Measurements from ENCODE around the gene PDE4D. TPM values are rescaled to one million over a fixed set of nuclear protein-coding genes. Genes with fewer than 3 reads are reported as not detected.

Gene PDE4D
- total RNA-seq, 2 experiments from 2014 or later = 164 to 175 TPM

- TF ChIP-seq CTCF (IDR thresholded peaks at IDR 0.05) = no peak
- no peak overlapping the region for H3K27ac ChIP-seq (ENCODE audit: low read depth in 1 of 2, low read length in 2 of 2)
- H3K27me3 Mint-ChIP-seq = no peaks in the 10 kb centered on the region
- H3K27ac Mint-ChIP-seq = peak overlapping the region; percentile 46
- H3K4me3 Mint-ChIP-seq = peak overlapping the region; percentile 21
- peak in 1 of 14 experiments; percentile 11 for DNase-seq
- CTCF ChIA-PET = no interaction called here
- H3K36me3 ChIP-seq (ENCODE audit: insufficient read depth, low read length) = no peaks in the 10 kb centered on the region
- H3K27me3 ChIP-seq (ENCODE audit: control insufficient read depth in 1 of 2, insufficient read depth in 2 of 2, low read length in 2 of 2) = no peaks in the 10 kb centered on the region
- peaks cover 38% of the 10 kb centered on the region for H3K4me1 Mint-ChIP-seq (ENCODE audit: low read depth)
- POLR2A ChIA-PET = no interaction called here
- no peak overlapping the region for H3K4me3 ChIP-seq (ENCODE audit: low read length)
- no peak for ATAC-seq (ENCODE audit: poor library complexity)
- H3K4me1 ChIP-seq (ENCODE audit: insufficient read depth, low read length) = peaks cover 17% of the 10 kb centered on the region
- peaks cover 3% of the 10 kb centered on the region for H3K9me3 Mint-ChIP-seq
- intact Hi-C loops (cut with DNase I, micrococcal nuclease) = loop anchor here in 1 of 2 experiments (5.0 kb wide), 1 partner anchor 43 kb away; no protein-coding TSS in a partner anchor
- no peaks in the 10 kb centered on the region for H3K9me3 ChIP-seq (ENCODE audit: control insufficient read depth in 1 of 2, insufficient read depth in 1 of 2, low read length in 2 of 2)
- H3K36me3 Mint-ChIP-seq (ENCODE audit: low read depth) = no peaks in the 10 kb centered on the region
Measured at GRCh38 chr5:58934629-58935097, 958.9 kb downstream of the PDE4D start.

GRCh38 chr5:58933891-58934628 is 959.5 kb downstream of the PDE4D start:
- H3K36me3 ChIP-seq (ENCODE audit: insufficient read depth, low read length) = no peaks in the 10 kb centered on the region
- peak overlapping the region; percentile 27 for H3K4me3 ChIP-seq (ENCODE audit: low read length)
- Mint-ChIP-seq H3K4me1 (ENCODE audit: low read depth) (peaks cover 38% of the 10 kb centered on the region), H3K27me3 (no peaks in the 10 kb centered on the region), H3K36me3 (ENCODE audit: low read depth) (no peaks in the 10 kb centered on the region), H3K4me3 (peak overlapping the region; percentile 21), H3K27ac (peak overlapping the region; percentile 46), H3K9me3 (peaks cover 3% of the 10 kb centered on the region)
- H3K27me3 ChIP-seq (ENCODE audit: control insufficient read depth in 1 of 2, insufficient read depth in 2 of 2, low read length in 2 of 2) = no peaks in the 10 kb centered on the region
- intact Hi-C loops (cut with DNase I, micrococcal nuclease) = loop anchor here (2.0 to 5.0 kb wide), 2 partner anchors 15 to 43 kb away; no protein-coding TSS in a partner anchor
- DNase-seq = peak in 10 of 14 experiments; percentile 4 to 78 (median 33)
- H3K27ac ChIP-seq (ENCODE audit: low read depth in 1 of 2, low read length in 2 of 2) = no peak overlapping the region
- ATAC-seq (ENCODE audit: poor library complexity) = peak; percentile 90
- POLR2A ChIA-PET = no interaction called here
- peaks cover 17% of the 10 kb centered on the region for H3K4me1 ChIP-seq (ENCODE audit: insufficient read depth, low read length)
- TF ChIP-seq CTCF (IDR thresholded peaks at IDR 0.05) = no peak
- CTCF ChIA-PET = no interaction called here
- no peaks in the 10 kb centered on the region for H3K9me3 ChIP-seq (ENCODE audit: control insufficient read depth in 1 of 2, insufficient read depth in 1 of 2, low read length in 2 of 2)

GRCh38 chr5:58932057-58932612 is 961.4 kb downstream of the PDE4D start:
- Mint-ChIP-seq H3K36me3 (ENCODE audit: low read depth) (no peaks in the 10 kb centered on the region), H3K27me3 (no peaks in the 10 kb centered on the region), H3K4me3 (no peak overlapping the region), H3K4me1 (ENCODE audit: low read depth) (peaks cover 38% of the 10 kb centered on the region), H3K9me3 (peaks cover 3% of the 10 kb centered on the region), H3K27ac (no peak overlapping the region)
- CTCF ChIA-PET = no interaction called here
- POLR2A ChIA-PET = no interaction called here
- intact Hi-C loops (cut with DNase I, micrococcal nuclease) = loop anchor here (2.0 to 5.0 kb wide), 2 partner anchors 13 to 45 kb away; no protein-coding TSS in a partner anchor
- no peak for ATAC-seq (ENCODE audit: poor library complexity)
- peaks cover 17% of the 10 kb centered on the region for H3K4me1 ChIP-seq (ENCODE audit: insufficient read depth, low read length)
- no peak for TF ChIP-seq CTCF (IDR thresholded peaks at IDR 0.05)
- H3K36me3 ChIP-seq (ENCODE audit: insufficient read depth, low read length) = no peaks in the 10 kb centered on the region
- no peaks in the 10 kb centered on the region for H3K9me3 ChIP-seq (ENCODE audit: control insufficient read depth in 1 of 2, insufficient read depth in 1 of 2, low read length in 2 of 2)
- H3K27ac ChIP-seq (ENCODE audit: low read depth in 1 of 2, low read length in 2 of 2) = no peak overlapping the region
- no peaks in the 10 kb centered on the region for H3K27me3 ChIP-seq (ENCODE audit: control insufficient read depth in 1 of 2, insufficient read depth in 2 of 2, low read length in 2 of 2)
- no peak overlapping the region for H3K4me3 ChIP-seq (ENCODE audit: low read length)
- no peak for DNase-seq
